Dendritic cell treated with granulocyte-macrophage colony-stimulating factor and Interleukin-4, amounts not matched to agents 40 ng/mL and 50 ng/mL, for 4 days (primary cell): ENCODE measurements around the gene CABP2.
"Not testable (repeated sequence)": the region's sequence is repeated elsewhere in the genome, so short reads cannot be mapped to it uniquely, and the experiment has no call there.

Experiments used
- H3K27ac Mint-ChIP-seq: one replicate; pipeline ENCODE4 v1.8.0; 2022; ENCODE audit warnings: mild to moderate bottlenecking, mixed read lengths
- H3K27me3 Mint-ChIP-seq: one replicate; pipeline ENCODE4 v1.8.0; 2022; ENCODE audit warnings: mild to moderate bottlenecking, mixed read lengths
- H3K36me3 Mint-ChIP-seq: one replicate; pipeline ENCODE4 v1.8.0; 2022; ENCODE audit warnings: low read depth, mixed read lengths
- H3K4me1 Mint-ChIP-seq: one replicate; pipeline ENCODE4 v1.8.0; 2022; ENCODE audit warnings: low read depth, mixed read lengths
- H3K4me3 Mint-ChIP-seq: one replicate; pipeline ENCODE4 v1.8.0; 2022; ENCODE audit warnings: mild to moderate bottlenecking, moderate library complexity, mixed read lengths
- H3K9me3 Mint-ChIP-seq: one replicate; pipeline ENCODE4 v1.8.0; 2022; ENCODE audit warnings: mixed read lengths
- intact Hi-C: fragments of 100-400 bp; cut with micrococcal nuclease; formaldehyde crosslinking; loops from one replicate; pipeline ENCODE4 v1.15.0; 2022

The CABP2 gene

GRCh38 chr11:67522844-67523555 is at the start of gene CABP2:
Gene CABP2, minus strand, starts transcription at chr11:67523446. Its CDS starts 120 bp downstream, at chr11:67523326.
- peaks cover 13% of the 10 kb centered on the region for H3K27me3 Mint-ChIP-seq
- intact Hi-C loops: no loop called here
- no peak within 1 kb of the TSS for H3K4me3 Mint-ChIP-seq
- H3K9me3 Mint-ChIP-seq: no peaks in the 10 kb centered on the region
- no peak within 1 kb of the TSS for H3K27ac Mint-ChIP-seq
- no peaks in the 10 kb centered on the region for H3K36me3 Mint-ChIP-seq
- H3K4me1 Mint-ChIP-seq: no peaks in the 10 kb centered on the region

GRCh38 chr11:67572747-67573419 is 49.6 kb upstream of the CABP2 start:
- Mint-ChIP-seq H3K36me3 (no peaks in the 10 kb centered on the region), H3K27me3 (peaks cover 44% of the 10 kb centered on the region), H3K9me3 (no peaks in the 10 kb centered on the region), H3K4me3 (peak overlapping the region; percentile 23), H3K27ac (no peak overlapping the region), H3K4me1 (peaks cover 7% of the 10 kb centered on the region)
- intact Hi-C loops: loop anchor here (2.0 to 5.0 kb wide), 2 partner anchors 34 to 86 kb away; partner anchors contain the start of gene NDUFV1

GRCh38 chr11:67572305-67572704 is 49.1 kb upstream of the CABP2 start:
- no peak overlapping the region for H3K4me3 Mint-ChIP-seq
- H3K27me3 Mint-ChIP-seq: peaks cover 42% of the 10 kb centered on the region
- peaks cover 7% of the 10 kb centered on the region for H3K4me1 Mint-ChIP-seq
- intact Hi-C loops: loop anchor here (2.0 to 5.0 kb wide), 2 partner anchors 35 to 86 kb away; partner anchors contain the start of gene NDUFV1
- no peaks in the 10 kb centered on the region for H3K9me3 Mint-ChIP-seq
- no peak overlapping the region for H3K27ac Mint-ChIP-seq
- H3K36me3 Mint-ChIP-seq: no peaks in the 10 kb centered on the region

GRCh38 chr11:67571443-67571842 is 48.2 kb upstream of the CABP2 start:
- intact Hi-C loops: loop anchor here (5.0 kb wide), 1 partner anchor 36 kb away; the partner anchor contains the start of gene NDUFV1
- no peaks in the 10 kb centered on the region for H3K9me3 Mint-ChIP-seq
- peaks cover 33% of the 10 kb centered on the region for H3K27me3 Mint-ChIP-seq
- no peak overlapping the region for H3K27ac Mint-ChIP-seq
- H3K4me3 Mint-ChIP-seq: no peak overlapping the region
- peaks cover 7% of the 10 kb centered on the region for H3K4me1 Mint-ChIP-seq
- H3K36me3 Mint-ChIP-seq: no peaks in the 10 kb centered on the region

GRCh38 chr11:67564230-67564629 is 41.0 kb upstream of the CABP2 start:
- intact Hi-C loops: no loop called here
- Mint-ChIP-seq H3K4me3 (no peak overlapping the region), H3K36me3 (no peaks in the 10 kb centered on the region), H3K9me3 (no peaks in the 10 kb centered on the region), H3K4me1 (peaks cover 3% of the 10 kb centered on the region), H3K27ac (no peak overlapping the region), H3K27me3 (peaks cover 33% of the 10 kb centered on the region)

- peaks cover 36% of the 10 kb centered on the region for H3K27me3 Mint-ChIP-seq
- H3K27ac Mint-ChIP-seq, H3K4me3 Mint-ChIP-seq, H3K36me3 Mint-ChIP-seq, H3K4me1 Mint-ChIP-seq, intact Hi-C loops, H3K9me3 Mint-ChIP-seq: not testable (repeated sequence)
Measured at GRCh38 chr11:67563705-67564114, 40.5 kb upstream of the CABP2 start.

- intact Hi-C loops: no loop called here
- H3K9me3 Mint-ChIP-seq: no peaks in the 10 kb centered on the region
- no peak overlapping the region for H3K27ac Mint-ChIP-seq
- H3K4me1 Mint-ChIP-seq: peaks cover 5% of the 10 kb centered on the region
- no peaks in the 10 kb centered on the region for H3K36me3 Mint-ChIP-seq
- H3K27me3 Mint-ChIP-seq: peaks cover 39% of the 10 kb centered on the region
- H3K4me3 Mint-ChIP-seq: no peak overlapping the region
Measured at GRCh38 chr11:67562963-67563704, 39.9 kb upstream of the CABP2 start.

GRCh38 chr11:67561971-67562619 is 38.8 kb upstream of the CABP2 start:
- H3K9me3 Mint-ChIP-seq: no peaks in the 10 kb centered on the region
- H3K4me1 Mint-ChIP-seq: peaks cover 5% of the 10 kb centered on the region
- no peaks in the 10 kb centered on the region for H3K36me3 Mint-ChIP-seq
- no peak overlapping the region for H3K27ac Mint-ChIP-seq
- intact Hi-C loops: no loop called here
- peaks cover 37% of the 10 kb centered on the region for H3K27me3 Mint-ChIP-seq
- no peak overlapping the region for H3K4me3 Mint-ChIP-seq

- Mint-ChIP-seq H3K36me3 (no peaks in the 10 kb centered on the region), H3K4me1 (peaks cover 5% of the 10 kb centered on the region), H3K9me3 (no peaks in the 10 kb centered on the region), H3K27me3 (peaks cover 27% of the 10 kb centered on the region), H3K4me3 (no peak overlapping the region), H3K27ac (no peak overlapping the region)
- intact Hi-C loops: no loop called here
Measured at GRCh38 chr11:67558084-67558772, 35.0 kb upstream of the CABP2 start.

- intact Hi-C loops: no loop called here
- H3K27ac Mint-ChIP-seq: no peak overlapping the region
- peaks cover 5% of the 10 kb centered on the region for H3K4me1 Mint-ChIP-seq
- peaks cover 8% of the 10 kb centered on the region for H3K9me3 Mint-ChIP-seq
- no peak overlapping the region for H3K4me3 Mint-ChIP-seq
- no peaks in the 10 kb centered on the region for H3K36me3 Mint-ChIP-seq
- H3K27me3 Mint-ChIP-seq: peaks cover 14% of the 10 kb centered on the region
Measured at GRCh38 chr11:67556244-67556643, 33.0 kb upstream of the CABP2 start.

GRCh38 chr11:67551697-67552096 is 28.5 kb upstream of the CABP2 start:
- Mint-ChIP-seq H3K27me3 (peaks cover 11% of the 10 kb centered on the region), H3K9me3 (peaks cover 22% of the 10 kb centered on the region)
- H3K4me1 Mint-ChIP-seq, H3K4me3 Mint-ChIP-seq, H3K36me3 Mint-ChIP-seq, intact Hi-C loops, H3K27ac Mint-ChIP-seq: not testable (repeated sequence)

- Mint-ChIP-seq H3K27ac (no peak overlapping the region), H3K4me3 (no peak overlapping the region), H3K9me3 (peaks cover 22% of the 10 kb centered on the region), H3K36me3 (no peaks in the 10 kb centered on the region), H3K4me1 (no peaks in the 10 kb centered on the region), H3K27me3 (peaks cover 11% of the 10 kb centered on the region)
- intact Hi-C loops: no loop called here
Measured at GRCh38 chr11:67551127-67551526, 27.9 kb upstream of the CABP2 start.

GRCh38 chr11:67548555-67549110 is 25.4 kb upstream of the CABP2 start:
- peaks cover 15% of the 10 kb centered on the region for H3K27me3 Mint-ChIP-seq
- intact Hi-C loops: no loop called here
- H3K27ac Mint-ChIP-seq: no peak overlapping the region
- no peaks in the 10 kb centered on the region for H3K36me3 Mint-ChIP-seq
- no peak overlapping the region for H3K4me3 Mint-ChIP-seq
- H3K4me1 Mint-ChIP-seq: no peaks in the 10 kb centered on the region
- peaks cover 22% of the 10 kb centered on the region for H3K9me3 Mint-ChIP-seq
